ENCODE measurements around the gene MYLK2. TPM values are rescaled to one million over a fixed set of nuclear protein-coding genes. Genes with fewer than 3 reads are reported as not detected.
"Not testable (repeated sequence)": the region's sequence is repeated elsewhere in the genome, so short reads cannot be mapped to it uniquely, and the experiment has no call there.

MYLK2 gene
- total RNA-seq, 1 experiment from 2014 or later: 1.5 TPM

DNA sequence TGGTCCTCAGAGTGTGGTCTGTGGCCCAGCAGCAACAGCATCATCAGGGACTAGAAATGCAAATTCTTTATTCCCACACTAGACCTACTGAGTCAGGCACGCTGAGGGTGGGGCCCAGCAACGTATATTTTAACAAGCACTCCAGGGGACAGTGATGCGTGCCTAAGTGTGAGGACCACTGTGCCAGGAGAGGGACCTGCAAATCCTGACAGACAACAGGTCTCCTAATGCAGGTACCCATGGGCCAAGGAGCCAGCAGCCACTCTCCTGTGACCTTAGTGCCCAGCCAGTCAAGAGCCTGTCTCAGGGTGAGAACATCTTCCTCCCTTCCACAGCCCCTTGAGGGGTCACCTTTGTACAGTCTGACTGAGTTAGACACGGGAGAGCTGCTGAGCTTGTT is 8.0 kb upstream of the MYLK2 start:
- Mint-ChIP-seq H3K27ac (ENCODE audit: unreplicated experiment) (no peak overlapping the region), H3K36me3 (ENCODE audit: insufficient read depth, unreplicated experiment) (peaks cover 18% of the 10 kb centered on the region), H3K4me1 (ENCODE audit: low read depth, unreplicated experiment) (no peaks in the 10 kb centered on the region), H3K4me3 (ENCODE audit: low read depth, unreplicated experiment) (no peak overlapping the region), H3K9me3 (ENCODE audit: low read depth, unreplicated experiment) (no peaks in the 10 kb centered on the region), H3K27me3 (ENCODE audit: unreplicated experiment) (no peaks in the 10 kb centered on the region)
- TF ChIP-seq, protein P1, sequence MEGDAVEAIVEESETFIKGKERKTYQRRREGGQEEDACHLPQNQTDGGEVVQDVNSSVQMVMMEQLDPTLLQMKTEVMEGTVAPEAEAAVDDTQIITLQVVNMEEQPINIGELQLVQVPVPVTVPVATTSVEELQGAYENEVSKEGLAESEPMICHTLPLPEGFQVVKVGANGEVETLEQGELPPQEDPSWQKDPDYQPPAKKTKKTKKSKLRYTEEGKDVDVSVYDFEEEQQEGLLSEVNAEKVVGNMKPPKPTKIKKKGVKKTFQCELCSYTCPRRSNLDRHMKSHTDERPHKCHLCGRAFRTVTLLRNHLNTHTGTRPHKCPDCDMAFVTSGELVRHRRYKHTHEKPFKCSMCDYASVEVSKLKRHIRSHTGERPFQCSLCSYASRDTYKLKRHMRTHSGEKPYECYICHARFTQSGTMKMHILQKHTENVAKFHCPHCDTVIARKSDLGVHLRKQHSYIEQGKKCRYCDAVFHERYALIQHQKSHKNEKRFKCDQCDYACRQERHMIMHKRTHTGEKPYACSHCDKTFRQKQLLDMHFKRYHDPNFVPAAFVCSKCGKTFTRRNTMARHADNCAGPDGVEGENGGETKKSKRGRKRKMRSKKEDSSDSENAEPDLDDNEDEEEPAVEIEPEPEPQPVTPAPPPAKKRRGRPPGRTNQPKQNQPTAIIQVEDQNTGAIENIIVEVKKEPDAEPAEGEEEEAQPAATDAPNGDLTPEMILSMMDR (IDR thresholded peaks at IDR 0.05; ENCODE audit: unreplicated experiment): no peak
- BruUV-seq (replicated peaks): no TSS peak
- CTCF ChIA-PET: no interaction called here
- DNase-seq: no peak
- intact Hi-C loops (cut with micrococcal nuclease; ENCODE audit: unreplicated experiment): no loop called here

DNA sequence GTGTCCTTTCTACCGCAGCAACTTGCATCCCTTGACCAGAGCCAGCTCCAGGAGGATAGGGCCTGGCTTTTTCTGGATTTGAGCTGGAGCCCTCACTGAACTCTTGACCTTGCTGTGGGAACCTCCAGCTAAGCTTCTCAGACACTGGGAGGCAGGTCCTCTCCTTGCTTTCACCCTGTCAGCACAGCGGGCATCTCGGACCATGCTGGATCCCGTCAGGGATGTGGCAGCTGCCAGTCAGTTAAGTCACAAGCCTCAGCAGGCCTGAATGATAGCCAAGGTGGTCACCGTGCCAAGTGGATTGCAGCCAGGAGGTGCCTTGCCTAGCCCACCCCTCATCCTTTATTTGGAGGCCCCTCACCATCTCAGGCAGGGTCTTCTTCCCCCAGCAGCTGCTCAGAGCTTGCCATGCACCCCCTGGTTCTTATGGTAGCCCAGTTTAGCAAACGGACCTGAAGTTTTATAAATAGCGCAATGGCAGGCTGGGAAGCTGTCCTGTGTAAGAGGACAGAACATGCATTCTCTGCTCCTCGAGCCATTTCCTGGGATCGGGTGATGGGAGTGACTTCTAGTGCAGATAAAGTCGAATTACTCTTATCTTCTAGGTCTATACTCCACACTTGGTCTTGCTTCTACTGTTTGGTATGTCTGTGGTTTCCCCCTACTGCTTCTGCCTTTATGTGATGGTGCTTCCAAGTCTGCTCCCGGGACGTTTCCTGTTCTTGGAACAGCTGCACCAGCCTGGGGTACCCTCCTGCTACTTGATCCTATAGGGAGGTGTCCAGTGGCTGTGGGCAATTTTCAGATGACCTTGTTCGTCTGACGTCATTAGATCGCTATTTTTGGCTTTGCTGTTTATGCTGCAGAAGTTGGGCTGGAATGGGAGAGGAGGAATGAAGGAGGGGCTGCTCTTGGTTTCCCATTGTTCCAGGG is 7.1 kb upstream of the MYLK2 start:
- H3K9me3 Mint-ChIP-seq (ENCODE audit: low read depth, unreplicated experiment): no peaks in the 10 kb centered on the region
- H3K4me3 Mint-ChIP-seq (ENCODE audit: low read depth, unreplicated experiment): no peak overlapping the region
- CTCF ChIA-PET: no interaction called here
- H3K4me1 Mint-ChIP-seq (ENCODE audit: low read depth, unreplicated experiment): no peaks in the 10 kb centered on the region
- H3K27me3 Mint-ChIP-seq (ENCODE audit: unreplicated experiment): no peaks in the 10 kb centered on the region
- TF ChIP-seq, protein P1 (IDR thresholded peaks at IDR 0.05; ENCODE audit: unreplicated experiment): no peak
- peak overlapping the region; percentile 3 for H3K27ac Mint-ChIP-seq (ENCODE audit: unreplicated experiment)
- BruUV-seq (replicated peaks): no TSS peak
- intact Hi-C loops (cut with micrococcal nuclease; ENCODE audit: unreplicated experiment): no loop called here
- DNase-seq: no peak
- peaks cover 14% of the 10 kb centered on the region for H3K36me3 Mint-ChIP-seq (ENCODE audit: insufficient read depth, unreplicated experiment)

DNA sequence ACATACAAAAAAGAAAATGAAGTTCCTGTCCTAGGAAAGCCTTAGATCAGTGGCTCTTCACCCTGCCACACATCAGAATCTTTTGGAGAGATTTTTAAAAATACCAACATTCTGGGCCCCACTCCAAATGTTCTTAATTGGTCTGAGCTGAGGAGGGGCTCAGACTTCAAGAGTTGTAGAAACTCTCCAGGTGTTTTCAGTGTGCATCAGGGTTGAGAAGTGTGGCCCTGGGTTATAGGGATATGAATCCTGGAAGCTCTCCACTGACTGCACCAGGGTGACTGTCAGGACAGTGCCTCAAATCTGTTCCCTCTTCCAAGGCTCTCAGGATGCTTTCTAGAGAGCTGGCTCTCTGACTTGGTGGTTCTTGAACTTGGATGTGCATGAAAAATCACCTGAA is 5.5 kb upstream of the MYLK2 start:
- Mint-ChIP-seq H3K27me3 (ENCODE audit: unreplicated experiment) (no peaks in the 10 kb centered on the region), H3K27ac (ENCODE audit: unreplicated experiment) (no peak overlapping the region), H3K4me1 (ENCODE audit: low read depth, unreplicated experiment) (no peaks in the 10 kb centered on the region), H3K9me3 (ENCODE audit: low read depth, unreplicated experiment) (no peaks in the 10 kb centered on the region), H3K36me3 (ENCODE audit: insufficient read depth, unreplicated experiment) (peaks cover 14% of the 10 kb centered on the region), H3K4me3 (ENCODE audit: low read depth, unreplicated experiment) (no peak overlapping the region)
- intact Hi-C loops (cut with micrococcal nuclease; ENCODE audit: unreplicated experiment): no loop called here
- TF ChIP-seq, protein P1 (IDR thresholded peaks at IDR 0.05; ENCODE audit: unreplicated experiment): no peak
- CTCF ChIA-PET: interaction anchor here (0.7 kb wide), 1 partner anchor 206 kb away, joined by 3 read pairs; no protein-coding TSS in a partner anchor
- no peak for DNase-seq
- no TSS peak for BruUV-seq (replicated peaks)

DNA sequence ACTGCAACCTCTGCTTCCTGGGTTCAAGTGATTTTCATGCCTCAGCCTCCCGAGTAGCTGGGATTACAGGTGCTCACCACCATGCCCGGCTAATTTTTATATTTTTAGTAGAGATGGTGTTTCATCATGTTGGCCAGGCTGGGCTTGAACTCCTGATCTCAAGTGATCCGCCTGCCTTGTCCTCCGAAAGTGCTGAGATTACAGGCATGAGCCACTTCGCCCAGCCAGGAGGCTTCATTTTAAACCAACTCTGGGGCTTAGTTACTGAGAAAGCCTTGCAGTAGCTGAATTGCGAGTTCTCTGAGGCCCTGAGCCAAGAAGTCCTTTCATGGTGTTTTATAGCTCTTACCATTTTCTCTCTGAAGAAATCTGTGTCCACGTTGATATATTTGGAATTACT is 5.0 kb upstream of the MYLK2 start:
- peaks cover 14% of the 10 kb centered on the region for H3K36me3 Mint-ChIP-seq (ENCODE audit: insufficient read depth, unreplicated experiment)
- H3K4me1 Mint-ChIP-seq (ENCODE audit: low read depth, unreplicated experiment); H3K27me3 Mint-ChIP-seq (ENCODE audit: unreplicated experiment); H3K27ac Mint-ChIP-seq (ENCODE audit: unreplicated experiment); DNase-seq; intact Hi-C loops (cut with micrococcal nuclease; ENCODE audit: unreplicated experiment); H3K4me3 Mint-ChIP-seq (ENCODE audit: low read depth, unreplicated experiment); H3K9me3 Mint-ChIP-seq (ENCODE audit: low read depth, unreplicated experiment); BruUV-seq (replicated peaks): not testable (repeated sequence)
- CTCF ChIA-PET: interaction anchor here (0.7 kb wide), 1 partner anchor 206 kb away, joined by 3 read pairs; no protein-coding TSS in a partner anchor
